ENCODE data around the gene ARL6IP6.
A peak's percentile ranks its signal among the peaks of the same experiment; 100 is the strongest.
"Not testable (repeated sequence)": the region's sequence is repeated elsewhere in the genome, so short reads cannot be mapped to it uniquely, and the experiment has no call there.

The ARL6IP6 gene

GRCh38 chr2:152722639-152723038, 4.2 kb downstream of the ARL6IP6 start:
- not testable (repeated sequence) for DNase-seq (ENCODE audit: low read depth in 2 of 2)

DNA sequence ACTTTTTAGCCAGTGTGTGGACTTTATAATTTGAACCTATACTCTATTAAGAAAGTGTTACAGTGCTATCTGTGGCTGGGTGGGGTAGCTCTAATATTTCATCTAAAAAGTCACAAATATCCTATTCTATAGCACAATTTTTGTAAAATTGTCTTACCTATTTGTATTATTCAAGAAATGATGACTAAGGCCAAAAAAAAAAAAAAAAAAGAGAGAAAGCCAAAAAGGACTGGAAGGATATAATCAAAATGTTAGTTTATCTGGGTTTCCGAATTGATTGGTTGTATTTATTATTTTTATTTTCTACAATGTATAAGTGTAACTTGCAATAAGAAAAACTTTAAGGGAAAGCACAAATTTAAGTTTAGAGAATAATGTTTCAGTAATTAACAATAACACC, 5.5 kb downstream of the ARL6IP6 start:
- DNase-seq (ENCODE audit: low read depth in 2 of 2), result no peak

DNA sequence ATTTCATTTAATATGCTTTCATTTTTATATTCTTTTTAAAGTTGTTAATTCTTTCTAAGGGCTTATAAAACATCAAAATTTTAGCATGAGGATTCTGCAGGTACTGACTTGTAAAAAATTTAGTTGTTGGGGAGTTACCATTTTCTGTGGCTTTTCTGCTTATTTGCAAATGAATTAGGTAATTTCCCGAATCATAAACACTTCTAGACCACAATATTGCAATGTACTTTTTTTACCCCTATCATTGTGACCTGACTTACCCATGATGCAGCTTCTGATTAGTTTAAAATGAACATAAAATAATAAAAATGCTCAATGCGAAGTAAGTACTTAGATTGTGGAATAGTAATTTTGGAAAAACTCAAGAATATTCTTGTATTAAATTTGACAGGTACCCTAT, 11.4 kb downstream of the ARL6IP6 start:
- DNase-seq (ENCODE audit: low read depth in 2 of 2), result no peak

- DNase-seq (ENCODE audit: low read depth in 2 of 2), result no peak
Observed at GRCh38 chr2:152730591-152731333, 12.3 kb downstream of the ARL6IP6 start.

GRCh38 chr2:152737509-152737908, 19.1 kb downstream of the ARL6IP6 start:
- DNase-seq (ENCODE audit: low read depth in 2 of 2), result not testable (repeated sequence)

- DNase-seq (ENCODE audit: low read depth in 2 of 2), result no peak
Observed at GRCh38 chr2:152738438-152738837, 20.0 kb downstream of the ARL6IP6 start.

DNA sequence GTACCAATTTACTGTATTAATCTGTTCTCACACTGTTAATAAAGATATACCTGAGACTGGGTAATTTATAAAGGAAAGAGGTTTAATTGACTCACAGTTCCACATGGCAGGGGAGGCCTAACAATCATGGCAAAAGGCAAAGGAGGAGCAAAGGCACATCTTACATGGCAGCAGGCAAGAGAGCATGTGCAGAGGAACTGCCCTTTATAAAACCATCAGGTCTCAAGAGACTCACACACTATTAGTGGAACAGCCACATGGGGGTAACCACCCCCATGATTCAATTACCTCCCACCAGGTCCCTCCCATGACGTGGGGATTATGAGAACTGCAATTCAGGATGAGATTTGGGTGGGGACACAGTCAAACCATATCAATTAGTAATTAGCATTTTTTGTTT, 21.3 kb downstream of the ARL6IP6 start:
- not testable (repeated sequence) for DNase-seq (ENCODE audit: low read depth in 2 of 2)

DNA sequence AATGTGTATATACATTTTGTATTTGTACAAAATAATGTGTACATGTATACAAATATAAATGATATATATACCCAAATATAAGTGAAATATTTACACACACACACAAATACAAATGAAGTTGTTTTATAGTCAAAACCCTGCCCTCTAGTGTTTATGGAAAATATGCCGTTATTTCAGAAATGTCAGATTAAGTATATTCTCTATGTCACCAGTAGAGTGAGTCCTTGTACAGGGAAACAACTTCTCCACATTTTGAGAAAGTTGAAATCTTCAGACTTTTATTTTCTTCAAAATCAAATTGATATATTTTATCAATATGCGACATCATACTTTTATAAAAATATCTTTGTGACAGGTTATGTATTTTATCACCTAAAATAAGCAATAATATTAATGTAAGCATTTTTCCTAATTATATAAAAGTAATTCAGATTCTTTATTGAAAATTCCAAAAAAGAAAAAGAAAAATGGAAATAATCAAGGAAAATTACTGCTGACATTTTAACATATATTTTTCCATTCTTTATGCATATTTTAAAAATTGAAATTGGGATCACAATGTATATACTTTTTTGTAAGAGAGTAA, 22.4 kb downstream of the ARL6IP6 start:
- DNase-seq (ENCODE audit: low read depth in 2 of 2), result peak; percentile 29 to 42

DNA sequence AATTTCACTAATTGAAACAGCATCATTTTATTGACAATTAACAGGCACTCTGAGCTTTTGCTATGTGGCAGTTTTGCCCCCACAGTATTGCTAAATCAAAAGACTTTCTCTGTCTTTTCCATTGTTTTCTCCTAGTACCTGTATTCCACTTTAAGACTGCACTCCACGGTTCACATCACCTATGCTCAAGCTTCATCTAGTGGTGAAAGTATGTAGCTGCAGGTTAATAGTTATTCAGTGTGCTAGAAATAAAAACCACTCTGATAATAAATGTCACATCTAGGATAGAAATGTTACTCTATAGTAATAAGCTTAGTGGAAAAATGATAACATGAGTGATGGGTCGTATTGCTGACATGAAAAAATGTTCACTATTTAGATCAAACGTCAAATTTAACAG, 24.6 kb downstream of the ARL6IP6 start:
- no peak for DNase-seq (ENCODE audit: low read depth in 2 of 2)

- DNase-seq (ENCODE audit: low read depth in 2 of 2), result peak in 1 of 2 experiments; percentile 6
Observed at GRCh38 chr2:152747751-152748150, 29.3 kb downstream of the ARL6IP6 start.

GRCh38 chr2:152755029-152755428, 36.6 kb downstream of the ARL6IP6 start:
- no peak for DNase-seq (ENCODE audit: low read depth in 2 of 2)

DNA sequence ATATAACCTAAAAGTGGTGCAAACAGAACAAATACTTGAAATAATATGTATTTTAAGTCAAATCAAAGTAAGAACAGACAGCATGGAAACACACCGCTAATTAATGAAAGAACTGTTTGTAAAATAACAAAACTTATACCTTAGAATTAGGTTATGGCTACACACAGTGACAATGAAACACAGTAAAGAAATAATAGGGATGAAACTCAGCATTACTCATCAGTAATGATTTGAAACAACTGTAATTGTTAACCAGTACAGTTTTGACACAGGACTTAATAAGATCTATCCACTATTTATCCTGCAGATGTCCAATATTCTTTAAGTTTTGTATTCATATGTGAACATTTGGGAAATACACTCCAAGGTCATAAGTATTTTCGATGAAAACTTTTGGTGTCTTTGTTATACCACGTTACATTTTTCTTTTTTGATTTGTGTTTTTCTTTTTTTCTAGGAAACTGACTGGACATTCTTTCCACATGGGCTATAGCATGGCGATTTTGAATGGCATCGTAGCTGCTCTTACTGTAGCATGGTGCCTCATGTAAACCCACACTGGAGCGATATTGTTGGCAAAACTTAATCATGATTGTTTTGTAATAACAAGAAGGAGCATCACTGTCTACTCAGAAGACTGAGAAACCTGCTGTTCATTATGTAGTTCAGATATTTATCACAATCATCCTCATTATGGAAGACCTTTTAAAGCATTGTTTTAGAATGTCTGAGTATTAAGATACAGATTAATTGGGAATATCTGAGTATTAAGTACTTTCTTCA, 41.1 kb downstream of the ARL6IP6 start:
- DNase-seq (ENCODE audit: low read depth in 2 of 2), result no peak

GRCh38 chr2:152761214-152761613, 42.8 kb downstream of the ARL6IP6 start:
- no peak for DNase-seq (ENCODE audit: low read depth in 2 of 2)

GRCh38 chr2:152762202-152762601, 43.8 kb downstream of the ARL6IP6 start:
- peak; percentile 40 to 42 for DNase-seq (ENCODE audit: low read depth in 2 of 2)

DNA sequence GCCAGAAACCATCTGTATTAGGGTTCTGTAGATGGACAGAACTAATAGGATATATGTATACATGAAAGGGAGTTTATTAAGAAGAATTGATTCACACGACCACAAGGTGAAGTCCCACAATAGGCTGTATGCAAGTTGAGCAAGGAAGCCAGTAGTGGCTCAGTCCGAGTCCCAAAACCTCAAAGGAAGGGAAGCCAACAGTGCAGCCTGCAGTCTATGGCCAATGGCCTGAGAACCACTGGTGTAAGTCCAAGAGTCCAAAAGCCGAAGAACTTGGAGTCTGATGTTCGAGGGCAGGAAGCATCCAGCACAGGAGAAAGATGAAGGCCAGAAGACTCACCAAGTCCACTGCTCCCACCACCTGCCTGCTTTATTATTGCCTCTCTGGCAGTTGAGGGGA, 44.8 kb downstream of the ARL6IP6 start:
- not testable (repeated sequence) for DNase-seq (ENCODE audit: low read depth in 2 of 2)

DNA sequence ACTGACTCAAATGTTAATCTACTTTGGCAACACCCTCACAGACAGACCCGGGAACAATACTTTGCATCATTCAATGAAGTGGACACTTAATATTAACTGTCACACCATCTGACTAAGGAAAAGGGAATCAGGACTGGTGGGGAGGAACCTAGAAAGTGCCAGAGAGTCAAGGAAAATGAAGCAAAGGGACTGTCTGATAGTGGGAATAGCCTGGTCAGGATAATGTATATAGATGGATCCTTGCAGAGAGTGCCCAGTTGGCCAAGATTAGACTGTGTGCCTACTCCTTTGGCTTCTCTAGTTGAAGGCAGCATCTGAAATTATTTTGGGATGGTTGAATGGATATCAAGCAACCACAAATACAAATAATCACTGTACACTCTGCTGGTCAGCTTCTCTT, 45.2 kb downstream of the ARL6IP6 start:
- DNase-seq (ENCODE audit: low read depth in 2 of 2), result no peak

DNA sequence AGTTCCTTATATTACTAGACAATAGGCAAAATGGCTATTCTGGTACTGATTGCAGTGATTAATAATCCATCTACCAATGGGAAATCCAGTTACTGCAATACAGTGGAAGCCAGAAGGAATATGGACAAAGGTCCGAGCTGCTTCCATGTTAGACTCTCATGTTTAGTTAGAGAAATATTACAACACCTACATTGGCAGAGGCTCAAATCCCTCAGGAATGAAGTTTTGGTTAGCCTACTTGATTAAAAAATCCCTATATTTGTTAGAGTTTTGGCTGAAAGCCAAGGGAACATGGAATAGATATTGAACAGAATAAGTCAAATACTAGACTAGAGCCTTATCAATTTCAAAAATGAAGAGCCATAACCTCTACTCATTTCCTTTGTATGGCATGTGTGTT, 48.5 kb downstream of the ARL6IP6 start:
- peak; percentile 49 to 50 for DNase-seq (ENCODE audit: low read depth in 2 of 2)

DNA sequence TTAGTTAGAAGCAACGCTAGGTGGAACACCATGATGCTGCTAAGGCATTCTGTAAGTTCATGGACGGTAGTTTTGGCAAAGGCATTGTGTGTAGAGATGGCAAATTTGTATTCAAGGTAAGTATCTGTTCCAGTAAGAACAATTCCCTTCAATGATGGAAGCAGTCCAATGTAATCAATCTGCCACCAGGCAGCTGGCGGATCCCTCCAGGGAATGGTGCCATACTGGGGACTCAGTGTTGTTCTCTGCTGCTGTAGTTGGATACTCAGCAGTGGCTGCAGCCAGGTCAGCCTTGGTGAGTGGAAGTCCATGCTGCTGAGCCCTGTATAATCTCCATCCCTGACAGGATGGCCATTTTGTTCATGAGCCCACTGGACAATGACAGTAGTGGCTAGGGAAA, 62.8 kb downstream of the ARL6IP6 start:
- no peak for DNase-seq (ENCODE audit: low read depth in 2 of 2)

GRCh38 chr2:152782171-152782570, 63.8 kb downstream of the ARL6IP6 start:
- no peak for DNase-seq (ENCODE audit: low read depth in 2 of 2)

- no peak for DNase-seq (ENCODE audit: low read depth in 2 of 2)
Observed at GRCh38 chr2:152790883-152791282, 72.5 kb downstream of the ARL6IP6 start.

- no peak for DNase-seq (ENCODE audit: low read depth in 2 of 2)
Observed at GRCh38 chr2:152791979-152792378, 73.6 kb downstream of the ARL6IP6 start.

DNA sequence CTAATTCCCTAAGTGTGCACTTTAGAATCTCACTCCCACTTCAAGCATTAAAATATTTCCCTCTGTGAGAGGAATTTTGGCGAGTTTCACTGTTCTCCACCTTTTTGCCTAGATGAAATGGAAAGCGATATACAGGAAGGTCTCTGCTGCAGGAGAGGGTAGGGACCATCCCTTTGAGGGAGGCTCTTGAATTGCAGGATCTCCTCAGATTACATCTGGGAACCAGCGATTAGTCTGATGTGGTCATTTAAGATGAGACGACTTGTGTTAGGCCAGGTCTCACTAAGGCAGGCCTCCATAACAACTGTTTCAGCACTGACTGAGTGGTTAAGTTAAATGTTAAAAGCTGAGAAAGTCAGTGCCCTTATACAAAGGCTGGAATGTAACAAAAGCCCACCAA, 74.6 kb downstream of the ARL6IP6 start:
- DNase-seq (ENCODE audit: low read depth in 2 of 2), result no peak

- no peak for DNase-seq (ENCODE audit: low read depth in 2 of 2)
Observed at GRCh38 chr2:152796941-152797340, 78.5 kb downstream of the ARL6IP6 start.
